Measurements from ENCODE around the gene IPO11. TPM values are rescaled to one million over a fixed set of nuclear protein-coding genes. Genes with fewer than 3 reads are reported as not detected.

IPO11 gene
- total and polyA plus RNA-seq, 2 of the 13 experiments (the other 11 are each of a cell fraction or from before 2014, with no cell fraction given), result 13.9 to 24.4 TPM

GRCh38 chr5:62617943-62618342 is 205.4 kb downstream of the IPO11 start (continued):
- TF ChIP-seq NR1H2 (CRISPR knock-in tag; IDR thresholded peaks at IDR 0.05; ENCODE audit: borderline replicate concordance, low read depth) (no peak), ZHX2 (IDR thresholded peaks at IDR 0.05; ENCODE audit: low read depth) (no peak), ZHX2 (CRISPR knock-in tag; IDR thresholded peaks at IDR 0.05; ENCODE audit: borderline replicate concordance) (no peak), ZBTB2 (CRISPR knock-in tag; IDR thresholded peaks at IDR 0.05; ENCODE audit: low read depth) (no peak), THRA (CRISPR knock-in tag; IDR thresholded peaks at IDR 0.05; ENCODE audit: borderline replicate concordance) (no peak), ATF4 (CRISPR knock-in tag; IDR thresholded peaks at IDR 0.05) (no peak)

Data from HepG2 (cell line).